ENCODE results near the gene FOXI3. TPM values are rescaled to one million over a fixed set of nuclear protein-coding genes. Genes with fewer than 3 reads are reported as not detected.

The FOXI3 gene
- total RNA-seq, 2 experiments from 2014 or later: not detected

DNA sequence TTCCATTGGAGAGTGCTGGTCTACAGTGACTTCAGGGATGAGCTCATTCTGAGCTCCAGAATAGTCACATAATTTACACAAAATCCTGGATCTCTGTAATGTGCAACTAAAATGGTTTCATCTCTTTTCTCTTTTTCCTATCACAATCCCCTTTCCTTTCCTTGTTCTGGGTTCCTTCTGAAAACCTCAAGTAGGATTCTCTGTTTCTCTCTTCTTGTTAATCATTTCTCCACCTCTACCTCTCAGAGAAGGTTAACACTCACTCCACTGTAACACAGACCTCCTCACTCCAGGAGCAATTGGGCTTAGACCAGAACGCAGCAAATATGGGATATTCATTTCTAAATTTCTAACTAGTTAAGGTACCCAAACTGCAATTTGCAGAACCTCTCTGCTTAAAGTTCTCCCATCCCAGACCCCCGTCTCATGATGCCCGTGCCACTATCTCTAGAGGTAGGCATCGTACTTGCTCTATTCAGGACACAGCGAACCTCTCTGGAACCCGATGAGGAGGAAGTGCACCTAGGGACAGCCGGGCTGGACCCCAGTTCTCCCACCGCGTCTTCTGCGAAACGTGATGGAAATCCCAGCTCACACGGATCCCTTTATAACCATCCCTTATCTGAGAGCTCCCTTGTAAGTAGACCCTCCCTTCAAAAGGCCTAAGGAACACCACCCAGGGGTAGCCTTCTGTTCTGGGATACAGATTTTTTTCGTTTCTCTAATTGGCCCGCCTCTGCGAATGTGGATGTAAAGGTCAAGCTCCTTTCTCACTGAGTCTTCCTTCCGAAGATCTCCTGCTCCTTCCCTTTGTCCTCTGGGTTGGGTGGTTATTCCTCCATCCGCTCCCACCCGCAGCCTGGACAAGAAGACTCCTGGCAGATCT lies 1.3 kb downstream of the FOXI3 start:
- no peaks in the 10 kb centered on the region for H3K9me3 Mint-ChIP-seq
- H3K4me1 ChIP-seq (ENCODE audit: insufficient read depth, low read length): peaks cover 13% of the 10 kb centered on the region
- POLR2A ChIA-PET: no interaction called here
- H3K27ac ChIP-seq (ENCODE audit: low read depth in 1 of 2, low read length in 2 of 2): no peak overlapping the region
- H3K36me3 ChIP-seq (ENCODE audit: insufficient read depth, low read length): no peaks in the 10 kb centered on the region
- peaks cover 83% of the 10 kb centered on the region for H3K27me3 Mint-ChIP-seq
- peaks cover 0 to 15% of the 10 kb centered on the region in 2 experiments for H3K9me3 ChIP-seq (ENCODE audit: control insufficient read depth in 1 of 2, insufficient read depth in 1 of 2, low read length in 2 of 2)
- intact Hi-C loops (cut with DNase I, micrococcal nuclease): no loop called here
- no peaks in the 10 kb centered on the region for H3K36me3 Mint-ChIP-seq (ENCODE audit: low read depth)
- peaks cover 7% of the 10 kb centered on the region for H3K4me1 Mint-ChIP-seq (ENCODE audit: low read depth)
- ATAC-seq (ENCODE audit: poor library complexity): no peak
- no peak for DNase-seq
- no peak for TF ChIP-seq CTCF (IDR thresholded peaks at IDR 0.05)
- H3K4me3 Mint-ChIP-seq: peak overlapping the region; percentile 58
- peaks cover 42 to 76% of the 10 kb centered on the region in 2 experiments for H3K27me3 ChIP-seq (ENCODE audit: control insufficient read depth in 1 of 2, insufficient read depth in 2 of 2, low read length in 2 of 2)
- H3K27ac Mint-ChIP-seq: no peak overlapping the region
- CTCF ChIA-PET: no interaction called here
- no peak overlapping the region for H3K4me3 ChIP-seq (ENCODE audit: low read length)

GRCh38 chr2:88450186-88450585 lies 2.3 kb downstream of the FOXI3 start:
- POLR2A ChIA-PET: no interaction called here

GRCh38 chr2:88448248-88448647 lies 4.2 kb downstream of the FOXI3 start:
- no peak for TF ChIP-seq CTCF (IDR thresholded peaks at IDR 0.05)
- peaks cover 6% of the 10 kb centered on the region for H3K4me1 Mint-ChIP-seq (ENCODE audit: low read depth)
- no peak overlapping the region for H3K27ac Mint-ChIP-seq
- ChIA-PET POLR2A (no interaction called here), CTCF (no interaction called here)
- H3K4me1 ChIP-seq (ENCODE audit: insufficient read depth, low read length): peaks cover 13% of the 10 kb centered on the region
- H3K36me3 Mint-ChIP-seq (ENCODE audit: low read depth): no peaks in the 10 kb centered on the region
- no peaks in the 10 kb centered on the region for H3K36me3 ChIP-seq (ENCODE audit: insufficient read depth, low read length)
- no peak for DNase-seq
- peaks cover 68% of the 10 kb centered on the region for H3K27me3 Mint-ChIP-seq
- no peak overlapping the region for H3K27ac ChIP-seq (ENCODE audit: low read depth in 1 of 2, low read length in 2 of 2)
- no peak overlapping the region for H3K4me3 ChIP-seq (ENCODE audit: low read length)
- H3K9me3 Mint-ChIP-seq: no peaks in the 10 kb centered on the region
- no peak for ATAC-seq (ENCODE audit: poor library complexity)
- peaks cover 0 to 5% of the 10 kb centered on the region in 2 experiments for H3K9me3 ChIP-seq (ENCODE audit: control insufficient read depth in 1 of 2, insufficient read depth in 1 of 2, low read length in 2 of 2)
- peaks cover 37 to 54% of the 10 kb centered on the region in 2 experiments for H3K27me3 ChIP-seq (ENCODE audit: control insufficient read depth in 1 of 2, insufficient read depth in 2 of 2, low read length in 2 of 2)
- H3K4me3 Mint-ChIP-seq: no peak overlapping the region
- intact Hi-C loops (cut with DNase I, micrococcal nuclease): no loop called here

More at GRCh38 chr2:88450186-88450585, 2.3 kb downstream of the FOXI3 start:
- H3K36me3 Mint-ChIP-seq (ENCODE audit: low read depth): no peaks in the 10 kb centered on the region
- CTCF ChIA-PET: no interaction called here
- H3K36me3 ChIP-seq (ENCODE audit: insufficient read depth, low read length): no peaks in the 10 kb centered on the region
- ATAC-seq (ENCODE audit: poor library complexity): no peak
- H3K9me3 ChIP-seq (ENCODE audit: control insufficient read depth in 1 of 2, insufficient read depth in 1 of 2, low read length in 2 of 2): peaks cover 0 to 11% of the 10 kb centered on the region in 2 experiments
- H3K27me3 ChIP-seq (ENCODE audit: control insufficient read depth in 1 of 2, insufficient read depth in 2 of 2, low read length in 2 of 2): peaks cover 46 to 70% of the 10 kb centered on the region in 2 experiments
- no peak overlapping the region for H3K4me3 ChIP-seq (ENCODE audit: low read length)
- intact Hi-C loops (cut with DNase I, micrococcal nuclease): no loop called here
- no peaks in the 10 kb centered on the region for H3K9me3 Mint-ChIP-seq
- DNase-seq: no peak
- no peak overlapping the region for H3K27ac Mint-ChIP-seq
- peaks cover 76% of the 10 kb centered on the region for H3K27me3 Mint-ChIP-seq
- H3K4me1 ChIP-seq (ENCODE audit: insufficient read depth, low read length): peaks cover 13% of the 10 kb centered on the region
- no peak overlapping the region for H3K4me3 Mint-ChIP-seq
- peaks cover 7% of the 10 kb centered on the region for H3K4me1 Mint-ChIP-seq (ENCODE audit: low read depth)
- TF ChIP-seq CTCF (IDR thresholded peaks at IDR 0.05): no peak
- H3K27ac ChIP-seq (ENCODE audit: low read depth in 1 of 2, low read length in 2 of 2): no peak overlapping the region
